Lung microvascular endothelial cell (primary cell): ENCODE results near the gene HCFC1. TPM values are rescaled to one million over a fixed set of nuclear protein-coding genes. Genes with fewer than 3 reads are reported as not detected.
"Not testable (repeated sequence)": the region's sequence is repeated elsewhere in the genome, so short reads cannot be mapped to it uniquely, and the experiment has no call there.

Experiments used
- DNase-seq, 2 donors: peaks; one replicate each; pipeline versions ENCODE4 v3.0.0 to v3.0.0-alpha.2; 2010; ENCODE audit warnings: low read depth in 2 of 2
- total RNA-seq: library from RNA; depleted of rRNA; stranded (reverse); fragments of >200 nt; gene quantifications from 2 replicates; pipeline ENCODE4 v1.2.1, GENCODE V29; 2014

Gene HCFC1
- total RNA-seq, 1 donor from 2014 or later = 10.3 TPM

DNA sequence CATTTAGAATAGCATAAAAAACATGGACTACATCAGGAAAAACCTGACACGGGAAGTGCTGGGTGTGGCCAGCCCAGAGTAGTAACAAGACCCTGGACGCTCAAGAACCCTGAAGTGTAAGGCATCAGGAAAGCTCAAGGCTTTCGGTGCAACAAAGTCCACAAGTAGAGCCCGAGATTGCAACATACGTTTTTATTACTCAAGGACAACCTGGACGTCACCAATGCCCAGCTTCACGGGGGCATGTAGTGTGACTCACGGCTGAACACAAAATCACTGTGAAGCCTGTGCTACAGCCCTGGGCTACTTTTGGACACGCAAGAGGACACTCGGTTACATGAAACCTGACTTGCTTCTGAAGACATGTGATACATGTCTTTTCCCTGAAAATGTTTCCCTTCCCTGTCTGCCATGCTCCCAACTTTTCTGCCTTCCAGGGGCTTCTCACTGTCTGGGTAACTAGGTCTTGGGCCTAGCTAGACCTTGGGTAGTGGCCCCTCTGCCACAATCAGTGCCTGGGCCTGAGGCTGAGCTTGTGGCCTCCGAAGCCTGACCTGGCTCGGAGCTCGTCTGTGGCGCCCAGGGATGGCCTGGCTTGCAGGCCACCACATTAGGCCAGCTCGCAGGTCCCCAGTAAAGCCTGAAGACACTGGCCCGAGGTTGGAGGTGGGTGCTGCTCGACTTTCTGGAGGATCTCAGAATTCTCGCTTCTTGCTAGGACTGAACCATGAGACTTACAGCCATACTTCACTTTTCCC lies 38.9 kb upstream of the HCFC1 start:
- no peak for DNase-seq

DNA sequence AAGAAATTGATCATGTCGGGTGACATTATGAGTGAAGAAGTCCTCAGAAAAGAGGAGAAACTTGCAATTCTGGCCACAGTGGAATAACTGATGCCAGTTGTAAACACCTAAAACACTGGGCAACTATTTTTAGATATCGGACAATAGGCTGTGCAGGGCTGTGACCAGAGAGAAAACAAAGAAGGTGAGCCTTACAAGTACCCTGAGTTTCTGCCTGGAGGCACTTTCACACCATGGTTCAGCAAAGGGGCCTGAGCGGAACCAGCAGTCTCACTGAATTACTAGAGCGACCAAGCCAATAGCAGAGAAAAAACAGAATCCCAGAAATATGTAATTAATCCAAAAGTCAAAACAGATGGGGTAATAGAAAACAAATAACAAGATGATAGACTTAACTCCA lies 36.9 kb upstream of the HCFC1 start:
- DNase-seq = no peak

DNA sequence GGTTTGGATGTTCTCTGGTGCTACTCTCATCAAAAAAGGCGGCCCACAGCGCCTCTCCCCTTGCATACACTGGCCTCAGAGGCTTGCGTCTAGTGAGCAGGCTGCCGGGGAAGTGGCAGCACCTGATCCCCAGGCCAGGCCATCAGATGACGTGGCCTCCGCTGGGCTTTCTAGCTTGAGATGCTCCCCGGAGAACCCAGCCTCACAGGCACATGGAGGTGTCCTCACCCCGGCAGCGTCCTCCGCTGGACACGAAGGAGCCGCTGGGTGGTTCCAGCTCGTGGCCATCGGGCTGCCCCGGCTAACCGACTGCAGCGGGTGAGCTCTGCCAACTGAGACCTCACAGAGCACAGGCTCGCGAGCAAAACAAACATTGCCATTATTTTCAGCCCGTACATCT lies 35.3 kb upstream of the HCFC1 start:
- DNase-seq = no peak

DNA sequence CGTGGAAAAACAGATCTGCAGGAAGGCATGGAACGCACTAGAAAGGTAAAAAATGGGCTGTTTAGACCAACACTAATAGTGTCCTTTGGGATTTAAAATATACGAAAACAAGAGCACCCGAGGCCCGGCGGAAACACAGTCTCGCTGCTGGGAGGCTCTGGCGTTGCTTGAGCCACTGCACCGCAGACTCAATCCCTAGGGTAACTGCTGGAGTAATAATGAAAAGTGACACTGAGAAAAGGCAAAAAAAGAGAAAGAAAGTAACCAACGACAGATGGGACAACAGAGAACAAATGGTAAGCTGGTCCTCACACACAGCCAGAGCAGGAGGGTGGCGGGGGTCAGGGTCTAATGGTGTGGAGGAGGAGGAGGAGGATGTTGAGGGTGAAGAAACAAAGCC lies 32.7 kb upstream of the HCFC1 start:
- DNase-seq = no peak

DNA sequence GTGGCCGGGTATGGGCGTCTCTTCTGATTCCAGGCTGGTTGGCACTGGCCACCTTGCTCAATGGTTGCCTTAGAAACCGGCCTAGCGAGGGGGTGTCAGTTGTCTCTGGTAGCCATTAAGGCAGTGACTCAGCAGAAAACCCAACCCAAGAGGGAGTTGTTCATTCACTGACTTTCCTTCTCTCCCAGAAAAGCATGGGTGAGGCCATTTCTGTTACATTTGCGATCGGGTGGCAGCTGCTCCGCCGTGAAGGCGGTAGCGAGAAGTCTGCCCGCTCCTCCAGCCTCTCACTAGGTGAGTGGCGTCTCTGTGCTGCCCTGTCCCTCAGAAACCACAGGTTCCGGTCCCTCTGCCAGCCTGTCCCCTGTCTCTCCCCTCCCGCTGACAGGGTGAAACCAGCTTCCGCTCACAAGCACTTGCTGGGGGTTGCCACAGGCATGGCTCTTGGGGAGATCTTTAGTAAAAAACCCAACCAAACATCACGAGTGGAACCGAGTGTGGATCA lies 30.6 kb upstream of the HCFC1 start:
- no peak for DNase-seq

DNA sequence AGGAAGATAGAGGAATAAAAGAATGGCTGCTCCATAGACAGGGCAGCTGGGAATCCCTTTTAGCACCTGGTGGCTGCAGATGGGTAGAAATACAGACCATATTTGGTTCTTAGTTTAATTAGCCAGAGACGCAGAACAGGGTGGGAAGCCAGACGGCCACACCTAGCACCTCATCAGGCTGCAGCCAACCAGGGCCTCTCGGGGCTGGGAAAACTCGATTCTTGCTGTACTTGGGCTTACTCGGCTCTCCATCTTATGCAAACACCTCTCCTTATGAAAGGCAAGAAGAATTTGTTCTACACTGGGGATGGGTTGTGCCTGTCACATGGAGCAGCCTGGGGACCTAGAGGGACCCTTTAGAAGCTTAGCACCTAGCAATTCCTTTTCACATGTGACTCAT lies 28.4 kb upstream of the HCFC1 start:
- DNase-seq = no peak

DNA sequence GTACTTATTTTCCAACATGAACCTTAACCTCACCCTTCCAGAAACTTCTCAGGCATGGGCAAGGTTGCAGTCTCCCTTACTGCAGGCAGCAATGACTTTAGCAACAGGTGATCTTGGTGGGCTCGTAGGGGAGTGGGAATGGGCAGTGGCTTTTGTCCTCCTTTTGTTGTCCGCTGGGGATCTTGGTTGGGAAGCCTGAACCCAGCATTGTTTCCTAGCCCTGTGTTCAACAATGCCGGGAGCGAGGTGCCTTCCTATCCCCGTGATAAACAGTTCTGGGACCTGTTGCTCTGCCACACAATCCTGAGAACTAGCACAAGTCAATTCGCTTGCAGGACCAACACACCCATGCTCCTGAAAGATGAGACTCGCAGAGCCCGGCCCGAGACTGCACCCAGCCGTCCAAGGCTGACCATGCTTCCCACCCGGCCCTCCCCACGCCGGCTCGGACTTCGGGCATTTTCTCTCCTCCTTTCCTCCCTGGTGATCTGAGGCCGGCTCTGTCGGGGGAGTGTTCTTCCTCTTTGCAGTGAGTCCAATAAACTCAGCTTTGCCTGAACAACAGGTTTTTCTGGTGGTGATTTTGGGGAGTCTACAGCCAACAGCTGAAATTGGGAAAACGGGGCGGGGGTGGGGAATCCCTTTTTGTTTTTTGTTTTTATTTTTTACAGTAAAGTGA lies 27.9 kb upstream of the HCFC1 start:
- no peak for DNase-seq

DNA sequence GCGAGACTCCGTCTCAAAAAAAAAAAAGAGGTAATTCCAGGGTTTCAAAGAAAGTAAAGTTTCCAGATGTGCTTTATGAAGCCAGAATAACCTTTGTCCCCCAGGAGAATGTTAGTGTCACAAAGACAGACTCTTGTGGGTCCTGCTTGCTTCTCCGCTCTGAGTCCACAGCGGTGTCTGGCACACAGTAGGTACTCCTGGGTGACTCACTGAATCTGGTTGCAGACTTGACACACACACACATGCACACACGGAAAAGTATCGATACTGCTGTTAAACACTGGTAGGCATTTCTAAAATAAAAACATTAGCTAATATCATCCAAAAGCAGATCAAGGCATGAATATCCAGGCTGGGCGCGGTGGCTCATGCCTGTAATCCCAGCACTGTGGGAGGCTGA lies 23.9 kb upstream of the HCFC1 start:
- no peak for DNase-seq

DNA sequence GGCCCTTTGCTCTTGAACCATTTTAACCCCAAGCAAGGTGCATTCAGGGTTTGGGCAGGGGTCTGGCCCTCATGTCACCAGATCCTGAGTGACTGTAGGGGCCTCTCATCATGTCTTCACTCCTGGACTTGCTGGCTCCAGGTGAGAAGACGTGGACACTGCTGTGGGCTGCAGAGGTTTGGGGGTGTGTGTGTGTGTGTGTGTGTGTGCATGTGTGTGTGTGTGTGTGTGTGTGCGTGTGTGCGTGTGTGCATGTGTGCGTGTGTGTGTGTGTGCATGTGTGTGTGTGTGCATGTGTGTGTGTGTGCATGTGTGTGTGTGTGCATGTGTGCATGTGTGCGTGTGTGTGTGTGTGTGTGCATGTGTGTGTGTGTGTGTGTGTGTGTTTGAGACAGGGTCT lies 22.8 kb upstream of the HCFC1 start:
- DNase-seq = not testable (repeated sequence)

DNA sequence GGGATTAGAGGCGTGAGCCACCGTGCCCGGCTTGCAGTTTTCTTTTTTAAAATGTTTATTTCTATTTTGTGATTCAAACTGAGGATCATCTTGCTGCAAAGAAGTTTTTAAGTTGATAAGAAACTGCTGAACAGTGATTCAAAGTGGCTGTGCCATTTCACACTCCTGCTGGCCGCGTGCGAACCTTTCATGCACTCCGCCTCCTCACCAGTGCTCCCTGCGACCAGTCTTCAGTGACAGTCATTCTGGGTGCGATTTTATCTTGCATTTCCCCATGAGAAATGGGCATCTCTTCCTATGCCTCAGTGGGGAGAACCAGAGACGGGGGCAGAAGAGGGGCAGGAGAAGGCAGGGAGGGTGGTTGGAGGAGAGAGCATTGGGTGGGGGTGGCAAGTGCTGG lies 22.4 kb upstream of the HCFC1 start:
- no peak for DNase-seq

DNA sequence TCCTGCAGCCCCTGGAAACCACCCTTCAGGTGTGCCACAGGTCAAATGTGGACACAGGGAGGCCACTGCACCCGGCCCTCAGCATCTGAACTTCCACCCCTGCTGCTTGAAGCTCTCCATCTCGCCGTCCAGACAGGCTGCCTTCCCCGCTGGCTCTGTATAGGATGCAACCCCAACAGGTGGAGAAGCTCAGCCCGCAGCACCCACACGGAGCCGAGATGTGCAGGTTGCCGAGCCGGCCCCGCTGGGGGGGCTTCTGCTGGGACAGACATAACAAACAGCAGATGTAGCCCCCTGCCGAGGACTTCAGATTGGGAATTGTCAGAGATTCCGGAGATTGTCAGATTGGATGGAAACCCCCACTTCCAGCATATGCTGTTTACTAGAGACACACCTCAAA lies 21.5 kb upstream of the HCFC1 start:
- DNase-seq = no peak

DNA sequence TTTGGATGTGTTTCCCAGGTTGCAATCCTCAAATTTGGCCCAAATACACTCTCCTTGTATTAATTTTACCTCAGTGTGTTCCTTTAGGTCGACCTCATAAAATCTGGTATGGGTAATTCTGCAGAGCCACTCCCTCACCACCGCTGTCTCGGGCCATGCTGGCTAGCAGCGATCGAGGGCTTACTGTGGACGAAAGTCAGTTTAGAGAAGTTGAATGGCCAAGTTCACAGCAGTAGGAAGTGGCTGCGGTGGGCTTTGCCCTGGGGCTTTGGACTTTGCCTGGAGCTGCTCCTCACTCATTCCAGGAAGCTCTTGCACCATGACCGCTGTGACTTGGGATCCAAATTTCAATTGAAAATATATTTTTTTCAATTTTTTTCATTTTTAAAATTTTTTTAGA lies 20.6 kb upstream of the HCFC1 start:
- DNase-seq = no peak

DNA sequence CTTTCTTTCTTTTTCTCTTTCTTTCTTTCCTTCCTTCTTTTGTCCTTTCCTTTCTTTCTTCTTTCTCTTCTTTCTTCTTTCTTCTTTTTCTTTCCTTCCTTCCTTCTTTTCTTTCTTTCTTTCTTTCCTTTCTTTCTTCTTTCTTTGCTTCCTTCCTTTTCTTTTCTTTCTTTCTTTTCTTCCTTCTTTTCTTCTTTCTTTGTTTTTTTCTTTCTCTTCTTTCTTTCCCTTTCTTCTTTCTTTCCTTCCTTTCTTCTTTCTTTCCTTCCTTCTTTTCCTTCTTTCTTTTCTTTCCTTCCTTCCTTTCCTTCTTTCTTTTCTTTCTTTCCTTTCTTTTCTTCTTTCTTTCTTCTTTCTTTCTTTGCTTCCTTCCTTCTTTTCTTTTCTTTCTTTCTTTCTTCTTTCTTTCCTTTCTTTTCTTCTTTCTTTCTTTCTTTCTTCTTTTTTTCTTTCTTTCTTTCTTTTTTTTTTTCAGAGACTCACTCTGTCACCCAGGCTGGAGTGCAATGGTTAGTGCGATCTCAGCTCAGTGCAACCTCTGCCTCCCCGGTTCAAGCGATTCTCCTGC lies 19.5 kb upstream of the HCFC1 start:
- no peak for DNase-seq

DNA sequence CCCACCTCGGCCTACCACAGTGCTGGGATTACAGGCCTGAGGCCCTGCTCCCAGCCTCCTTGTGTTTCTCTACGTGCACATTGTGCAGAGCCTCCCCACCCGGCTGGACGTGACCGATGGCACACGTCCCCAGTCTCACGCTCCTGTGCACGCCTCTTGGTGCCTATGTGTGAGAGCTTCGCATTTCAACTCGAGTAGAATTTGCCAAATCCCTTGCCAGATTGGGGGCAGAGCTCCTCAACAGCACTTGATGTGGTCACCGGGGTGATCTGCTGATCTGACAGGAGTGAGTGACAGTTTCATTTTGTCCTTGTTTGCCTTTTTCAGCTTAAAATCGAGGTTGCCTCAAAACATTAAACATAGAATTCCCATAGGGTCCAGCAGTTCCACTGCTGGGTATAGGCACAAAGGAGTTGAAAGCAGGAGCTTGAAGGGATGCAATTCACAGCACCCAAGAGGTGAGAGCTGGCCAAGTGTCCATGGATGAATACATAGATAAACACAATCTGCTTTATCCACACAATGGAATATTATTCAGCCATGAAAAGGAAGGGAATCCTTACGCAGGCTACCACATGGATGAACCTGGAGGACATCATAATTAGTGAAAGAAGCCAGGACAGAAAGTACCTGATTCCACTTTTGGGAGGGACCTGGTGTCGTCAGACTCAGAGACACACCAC lies 18.5 kb upstream of the HCFC1 start:
- no peak for DNase-seq

DNA sequence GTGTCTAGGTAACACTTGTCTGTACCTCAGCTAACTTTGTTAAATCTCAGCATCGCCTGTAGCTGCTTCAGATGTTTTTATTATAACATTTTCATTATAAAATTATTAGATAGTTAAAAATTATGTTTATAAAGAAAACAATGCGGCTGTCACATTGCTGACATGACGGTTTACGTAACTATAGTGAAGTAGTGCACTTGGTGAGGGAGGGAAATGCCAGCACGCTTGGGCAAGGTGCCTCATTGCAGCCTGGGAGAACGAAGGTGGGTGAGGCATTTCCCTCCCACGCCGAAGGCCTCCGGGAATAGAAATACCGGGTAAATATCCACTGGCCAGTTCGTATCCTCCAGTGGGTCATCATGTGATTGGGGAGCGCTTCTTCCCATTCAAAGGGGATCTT lies 16.9 kb upstream of the HCFC1 start:
- DNase-seq = no peak

DNA sequence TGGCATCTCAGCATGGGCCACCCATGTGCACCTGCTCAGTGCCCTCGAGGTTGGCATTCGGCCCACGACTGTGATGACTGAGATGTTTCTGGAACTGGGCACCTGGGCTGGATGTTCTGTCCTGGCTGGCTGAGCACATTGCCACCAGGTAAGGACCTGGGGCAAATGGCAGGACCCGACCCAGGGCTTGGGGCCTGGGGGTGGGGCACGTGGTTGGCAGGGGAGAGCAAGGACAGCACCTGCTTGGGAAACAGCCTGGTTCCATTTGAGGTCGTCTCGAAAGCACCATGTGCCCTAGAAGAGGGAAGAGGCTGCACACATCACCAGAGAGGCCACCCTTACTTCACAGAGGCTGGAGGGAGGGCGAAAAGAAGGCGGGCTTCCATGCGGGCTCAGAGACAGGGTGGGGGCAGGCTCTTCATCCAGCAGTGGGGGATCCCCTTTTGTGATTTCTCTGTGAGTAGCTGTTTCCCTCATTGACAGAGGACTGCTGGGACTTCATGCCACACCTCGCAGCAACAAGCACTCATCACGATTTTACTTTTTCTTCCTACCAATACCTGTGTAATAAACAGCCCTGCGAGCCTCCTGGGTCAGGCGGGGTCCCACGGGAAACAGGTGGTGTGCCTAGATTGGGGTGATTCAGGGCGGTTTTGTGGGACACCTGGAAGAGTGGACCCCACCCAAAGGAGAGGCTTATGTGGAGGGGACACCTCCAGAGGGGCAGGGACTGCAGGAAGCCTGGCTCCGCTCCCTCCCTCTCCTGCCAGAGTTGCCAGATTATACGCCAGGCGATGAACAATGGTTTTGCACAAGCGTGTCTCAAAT lies 12.9 kb upstream of the HCFC1 start:
- peak in 1 of 2 donors; percentile 17 for DNase-seq

DNA sequence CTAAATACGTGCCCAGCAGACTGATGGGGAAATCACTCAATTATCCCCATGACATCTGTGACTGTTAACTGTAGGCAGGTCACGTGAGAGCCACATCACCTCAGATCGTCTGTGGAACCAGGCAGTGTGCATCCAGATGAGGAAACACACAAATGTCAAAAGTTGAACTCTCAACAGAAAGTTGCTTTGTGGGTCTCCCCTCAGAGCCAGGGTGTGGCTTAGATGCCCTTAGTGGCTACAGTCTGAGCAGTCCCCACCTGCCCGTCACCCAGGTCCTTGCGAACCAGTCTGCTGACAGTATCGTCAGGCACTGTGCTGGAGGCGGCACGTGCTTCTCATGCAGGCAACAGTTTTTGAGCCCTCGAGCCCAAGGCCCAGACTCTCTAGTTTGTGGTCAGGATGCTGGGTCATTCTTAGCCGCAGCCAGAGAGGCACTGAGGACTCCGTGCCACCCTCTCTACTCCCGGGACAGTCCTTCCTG lies 11.7 kb upstream of the HCFC1 start:
- no peak for DNase-seq

DNA sequence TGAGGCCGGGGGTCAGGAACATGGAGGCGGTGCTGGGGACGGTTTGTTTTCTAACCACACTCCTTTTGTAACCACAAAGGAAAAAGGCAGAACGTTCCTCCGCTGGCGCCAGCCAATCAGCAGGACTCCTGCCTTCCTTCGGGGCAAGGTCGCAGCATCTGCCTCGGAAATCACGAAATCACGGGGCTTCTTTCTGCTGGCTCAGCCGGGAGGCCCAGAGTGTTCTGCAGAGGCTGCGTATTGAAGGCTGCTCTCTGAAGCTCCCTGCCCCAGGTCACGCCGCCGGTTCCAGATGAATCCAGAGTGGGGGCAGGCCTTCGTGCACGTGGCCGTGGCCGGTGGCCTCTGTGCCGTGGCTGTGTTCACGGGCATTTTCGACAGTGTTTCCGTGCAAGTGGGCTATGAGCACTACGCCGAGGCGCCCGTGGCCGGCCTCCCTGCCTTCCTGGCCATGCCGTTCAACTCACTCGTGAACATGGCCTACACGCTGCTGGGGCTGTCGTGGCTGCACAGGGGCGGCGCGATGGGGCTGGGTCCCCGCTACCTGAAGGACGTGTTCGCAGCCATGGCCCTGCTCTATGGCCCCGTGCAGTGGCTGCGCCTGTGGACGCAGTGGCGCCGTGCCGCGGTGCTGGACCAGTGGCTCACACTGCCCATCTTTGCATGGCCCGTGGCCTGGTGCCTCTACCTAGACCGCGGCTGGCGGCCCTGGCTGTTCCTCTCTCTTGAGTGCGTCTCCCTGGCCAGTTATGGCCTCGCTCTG lies 10.3 kb upstream of the HCFC1 start:
- no peak for DNase-seq

DNA sequence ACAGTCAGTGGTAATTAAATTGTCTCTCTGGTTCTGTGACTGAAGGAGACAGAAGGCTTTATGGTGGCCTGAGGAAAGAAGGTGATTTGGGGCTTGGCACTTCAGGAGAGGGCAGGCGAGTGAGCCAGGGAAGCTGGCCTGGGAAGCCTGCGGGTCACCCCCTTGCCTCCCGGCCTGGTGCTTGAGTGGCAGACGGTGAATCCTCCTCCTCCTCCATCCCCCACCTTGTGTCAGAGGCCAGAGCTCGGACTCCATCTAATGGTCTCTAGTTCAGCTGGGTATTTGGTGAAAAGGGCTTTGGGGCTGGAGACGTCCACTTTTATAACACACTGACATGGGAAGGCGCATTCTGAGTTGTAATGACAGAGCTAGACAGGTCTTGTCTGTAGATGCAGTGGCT lies 9.6 kb upstream of the HCFC1 start:
- DNase-seq = no peak

DNA sequence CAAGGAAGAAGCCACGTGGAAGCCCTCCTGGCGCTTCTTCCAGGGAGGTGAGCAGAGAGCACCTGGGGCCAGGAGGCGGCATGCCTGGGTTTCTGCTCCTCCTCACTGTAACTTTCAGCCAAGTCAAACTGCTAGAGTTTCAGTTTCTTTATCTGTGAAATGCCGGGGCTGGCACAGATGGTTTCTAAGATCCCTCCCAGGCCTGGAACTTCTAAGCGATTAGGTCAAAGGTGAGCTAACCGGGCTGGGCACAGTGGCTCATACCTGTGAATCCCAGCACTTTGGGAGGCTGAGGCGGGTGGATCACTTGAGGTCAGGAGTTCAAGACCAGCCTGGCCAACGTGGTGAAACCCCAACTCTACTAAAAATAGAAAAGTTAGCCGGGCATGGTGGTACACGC lies 8.8 kb upstream of the HCFC1 start:
- DNase-seq = not testable (repeated sequence)
